Ectodermal cell (in vitro differentiated cells): ENCODE measurements around the gene SLC34A2.
"Not testable (repeated sequence)": the region's sequence is repeated elsewhere in the genome, so short reads cannot be mapped to it uniquely, and the experiment has no call there.

ENCODE experiments used
- H3K27ac ChIP-seq: 2 replicates; pipeline ENCODE4 v1.7.0; 2013; ENCODE audit warnings: mild to moderate bottlenecking, low read depth, low read length; ENCODE audit not compliant: insufficient read depth, poor library complexity, severe bottlenecking
- H3K27me3 ChIP-seq: 2 replicates; pipeline ENCODE4 v1.7.0; 2013; ENCODE audit warnings: mild to moderate bottlenecking, low read length; ENCODE audit not compliant: insufficient read depth, control insufficient read depth, poor library complexity, severe bottlenecking
- H3K36me3 ChIP-seq: one replicate; pipeline ENCODE4 v1.7.0; 2013; ENCODE audit warnings: low read length; ENCODE audit not compliant: control insufficient read depth, insufficient read depth
- H3K4me1 ChIP-seq: one replicate; pipeline ENCODE4 v1.7.0; 2013; ENCODE audit warnings: low read length; ENCODE audit not compliant: control insufficient read depth, insufficient read depth
- H3K4me3 ChIP-seq: 2 replicates; pipeline ENCODE4 v1.7.0; 2013; ENCODE audit warnings: low read depth, low read length, control low read depth; ENCODE audit not compliant: insufficient read depth
- H3K9me3 ChIP-seq: 2 replicates; pipeline ENCODE4 v1.7.0; 2013; ENCODE audit warnings: mild to moderate bottlenecking, low read length, moderate library complexity; ENCODE audit not compliant: control insufficient read depth
- WGBS, 2 experiments: methylation state at CpG; one replicate each; pipeline ENCODE4 v1.1.7; 2013; ENCODE audit warnings: missing lambda C conversion rate in 2 of 2; 5-methylcytosine and 5-hydroxymethylcytosine counted together

The SLC34A2 gene

GRCh38 chr4:25658777-25659176 lies 3.1 kb downstream of the SLC34A2 start:
- Histone ChIP-seq H3K36me3 (no peaks in the 10 kb centered on the region), H3K4me3 (no peak overlapping the region), H3K27me3 (peaks cover 36% of the 10 kb centered on the region), H3K9me3 (no peaks in the 10 kb centered on the region), H3K27ac (no peak overlapping the region), H3K4me1 (peaks cover 19% of the 10 kb centered on the region)
- WGBS, 2 experiments: 93 to 97% methylated on average over 2 of the region's 3 CpGs

- 84 to 93% methylated on average over 3 to 4 of the region's 4 CpGs for WGBS, 2 experiments
- not testable (repeated sequence) for H3K36me3 ChIP-seq, H3K4me3 ChIP-seq, H3K27ac ChIP-seq, H3K27me3 ChIP-seq, H3K9me3 ChIP-seq
- peaks cover 17% of the 10 kb centered on the region for H3K4me1 ChIP-seq
Measured at GRCh38 chr4:25661441-25661840, 5.8 kb downstream of the SLC34A2 start.

DNA sequence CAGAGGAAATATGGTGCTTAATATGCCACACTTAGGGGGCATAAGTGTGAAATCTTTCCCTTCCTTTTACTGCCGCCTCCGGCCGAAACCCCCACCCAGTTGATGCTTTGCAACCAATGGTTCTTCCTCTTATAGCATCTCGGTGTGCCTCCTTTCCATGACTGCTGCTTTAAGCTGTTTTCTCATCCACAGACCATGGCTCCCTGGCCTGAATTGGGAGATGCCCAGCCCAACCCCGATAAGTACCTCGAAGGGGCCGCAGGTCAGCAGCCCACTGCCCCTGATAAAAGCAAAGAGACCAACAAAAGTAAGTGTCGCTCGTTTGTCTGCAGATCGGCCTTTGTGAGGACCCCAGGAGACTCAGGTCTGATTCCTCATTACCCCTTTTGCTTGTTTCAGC lies 6.7 kb downstream of the SLC34A2 start:
- peaks cover 17% of the 10 kb centered on the region for H3K4me1 ChIP-seq
- no peaks in the 10 kb centered on the region for H3K9me3 ChIP-seq
- no peak overlapping the region for H3K27ac ChIP-seq
- 84% methylated on average over 10 of the region's 10 CpGs for WGBS, 2 experiments
- peaks cover under 1% of the 10 kb centered on the region for H3K27me3 ChIP-seq
- H3K36me3 ChIP-seq: no peaks in the 10 kb centered on the region
- no peak overlapping the region for H3K4me3 ChIP-seq

DNA sequence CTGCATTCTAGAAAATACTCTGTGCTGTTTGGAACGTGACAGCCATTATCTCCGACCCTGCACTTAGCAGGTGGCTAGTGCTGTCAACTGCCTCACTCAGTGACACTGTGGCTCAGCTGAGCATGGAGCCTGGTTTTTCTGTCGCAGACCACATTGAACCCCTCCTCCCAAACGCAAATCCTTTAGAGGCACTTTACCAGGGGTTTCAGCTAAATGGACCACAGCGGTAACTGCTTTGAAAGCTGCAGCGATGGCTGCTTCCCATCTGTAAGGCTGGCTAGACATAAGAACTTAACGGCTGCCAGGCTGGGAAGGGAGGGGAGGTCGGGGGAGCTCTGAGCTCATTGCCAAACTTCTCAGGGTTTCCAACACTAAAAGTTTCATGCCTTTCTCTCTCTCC lies 8.1 kb downstream of the SLC34A2 start:
- no peaks in the 10 kb centered on the region for H3K9me3 ChIP-seq
- no peaks in the 10 kb centered on the region for H3K36me3 ChIP-seq
- H3K27ac ChIP-seq: no peak overlapping the region
- no peak overlapping the region for H3K4me3 ChIP-seq
- H3K27me3 ChIP-seq: no peaks in the 10 kb centered on the region
- WGBS, 2 experiments: 43 to 46% methylated on average over 8 of the region's 8 CpGs
- H3K4me1 ChIP-seq: peaks cover 17% of the 10 kb centered on the region

DNA sequence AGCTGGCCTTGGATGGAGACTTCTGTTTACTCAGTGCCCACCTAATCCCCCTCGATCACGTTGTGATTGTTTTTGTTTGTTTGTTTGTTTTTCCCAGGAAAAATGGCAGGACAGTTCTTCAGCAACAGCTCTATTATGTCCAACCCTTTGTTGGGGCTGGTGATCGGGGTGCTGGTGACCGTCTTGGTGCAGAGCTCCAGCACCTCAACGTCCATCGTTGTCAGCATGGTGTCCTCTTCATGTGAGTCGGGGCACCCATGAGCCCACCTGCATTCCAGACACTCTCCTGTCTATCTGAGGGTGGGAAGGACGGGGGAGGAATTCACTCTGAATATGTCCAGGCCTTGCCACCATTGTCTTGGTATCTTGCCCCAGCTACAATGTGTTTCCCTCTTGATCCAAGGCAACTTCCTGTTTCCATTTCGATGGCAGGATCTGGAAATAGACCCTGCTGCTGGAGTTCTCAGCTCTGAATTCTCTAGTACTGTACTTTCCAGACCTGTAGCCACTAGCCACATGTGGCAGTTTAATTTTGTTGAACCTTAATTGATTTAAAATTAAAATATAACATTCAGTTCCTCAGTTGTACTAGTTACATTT lies 10.5 kb downstream of the SLC34A2 start:
- Histone ChIP-seq H3K36me3 (no peaks in the 10 kb centered on the region), H3K27me3 (no peaks in the 10 kb centered on the region), H3K27ac (no peak overlapping the region), H3K4me1 (peaks cover 17% of the 10 kb centered on the region), H3K9me3 (no peaks in the 10 kb centered on the region), H3K4me3 (no peak overlapping the region)
- WGBS, 2 experiments: 91 to 92% methylated on average over 9 of the region's 9 CpGs

GRCh38 chr4:25667931-25668557 lies 12.4 kb downstream of the SLC34A2 start:
- no peaks in the 10 kb centered on the region for H3K27me3 ChIP-seq
- peaks cover 17% of the 10 kb centered on the region for H3K4me1 ChIP-seq
- WGBS, 2 experiments: 90 to 91% methylated on average over 15 of the region's 15 CpGs
- H3K27ac ChIP-seq: no peak overlapping the region
- no peaks in the 10 kb centered on the region for H3K9me3 ChIP-seq
- no peaks in the 10 kb centered on the region for H3K36me3 ChIP-seq
- H3K4me3 ChIP-seq: no peak overlapping the region

DNA sequence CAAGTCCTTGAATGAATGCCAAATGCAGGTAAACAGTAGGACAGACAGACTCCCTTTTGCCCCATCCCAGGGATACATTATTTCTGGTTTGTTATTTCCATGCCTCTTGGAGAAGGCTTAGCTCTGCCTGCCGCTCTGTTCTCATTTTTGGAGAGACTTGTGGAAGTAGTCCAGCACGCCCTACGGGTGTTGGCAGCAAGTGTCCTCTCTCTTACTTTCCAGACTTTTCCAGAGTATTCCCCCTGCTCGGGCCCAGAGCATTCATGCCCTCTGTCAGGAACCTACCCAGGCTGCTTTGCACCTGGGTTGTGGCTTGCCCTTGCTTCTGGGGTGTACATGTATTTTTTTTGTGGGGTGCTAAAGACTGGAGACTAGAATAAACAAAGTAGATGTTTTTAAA lies 15.3 kb downstream of the SLC34A2 start:
- Histone ChIP-seq H3K4me1 (no peaks in the 10 kb centered on the region), H3K9me3 (no peaks in the 10 kb centered on the region), H3K36me3 (no peaks in the 10 kb centered on the region), H3K4me3 (no peak overlapping the region), H3K27me3 (no peaks in the 10 kb centered on the region), H3K27ac (no peak overlapping the region)
- WGBS, 2 experiments: 95 to 96% methylated on average over 4 of the region's 4 CpGs

DNA sequence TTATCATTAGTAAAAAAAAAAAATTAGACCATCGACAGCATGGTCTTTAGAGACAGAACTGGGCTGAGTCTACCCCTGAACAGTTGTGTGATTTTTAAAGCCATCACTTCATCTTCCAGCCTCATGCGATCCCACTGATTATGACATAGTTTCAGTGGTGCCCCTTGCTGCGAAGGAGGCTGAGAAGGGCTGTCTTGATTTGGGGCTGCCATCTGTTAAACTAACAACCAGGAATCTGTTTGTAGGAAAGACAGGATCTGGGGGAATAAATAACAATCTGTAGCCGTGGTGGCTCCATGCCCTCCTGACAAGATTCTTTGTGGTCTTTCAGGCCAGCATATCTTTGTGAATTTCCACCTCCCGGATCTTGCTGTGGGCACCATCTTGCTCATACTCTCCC lies 17.1 kb downstream of the SLC34A2 start:
- no peaks in the 10 kb centered on the region for H3K9me3 ChIP-seq
- no peak overlapping the region for H3K27ac ChIP-seq
- no peaks in the 10 kb centered on the region for H3K27me3 ChIP-seq
- H3K36me3 ChIP-seq: no peaks in the 10 kb centered on the region
- no peak overlapping the region for H3K4me3 ChIP-seq
- H3K4me1 ChIP-seq: no peaks in the 10 kb centered on the region
- WGBS, 2 experiments: 93 to 94% methylated on average over 5 of the region's 5 CpGs

DNA sequence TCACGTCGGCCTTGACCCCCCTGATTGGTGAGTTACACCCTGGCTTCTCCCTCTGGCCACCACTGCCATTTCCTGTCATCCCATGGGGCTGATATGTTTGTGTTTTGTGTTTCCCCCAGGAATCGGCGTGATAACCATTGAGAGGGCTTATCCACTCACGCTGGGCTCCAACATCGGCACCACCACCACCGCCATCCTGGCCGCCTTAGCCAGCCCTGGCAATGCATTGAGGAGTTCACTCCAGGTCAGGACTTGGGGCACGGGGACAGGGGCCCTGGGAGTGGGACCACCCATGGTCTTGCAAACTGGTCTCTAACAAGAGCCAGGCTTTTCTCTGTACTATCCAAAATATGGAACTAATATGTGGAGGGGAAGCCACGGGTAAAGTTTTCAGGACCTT lies 18.7 kb downstream of the SLC34A2 start:
- Histone ChIP-seq H3K27me3 (no peaks in the 10 kb centered on the region), H3K4me3 (no peak overlapping the region), H3K9me3 (no peaks in the 10 kb centered on the region), H3K36me3 (no peaks in the 10 kb centered on the region), H3K4me1 (no peaks in the 10 kb centered on the region), H3K27ac (no peak overlapping the region)
- WGBS, 2 experiments: 94 to 96% methylated on average over 10 of the region's 10 CpGs

DNA sequence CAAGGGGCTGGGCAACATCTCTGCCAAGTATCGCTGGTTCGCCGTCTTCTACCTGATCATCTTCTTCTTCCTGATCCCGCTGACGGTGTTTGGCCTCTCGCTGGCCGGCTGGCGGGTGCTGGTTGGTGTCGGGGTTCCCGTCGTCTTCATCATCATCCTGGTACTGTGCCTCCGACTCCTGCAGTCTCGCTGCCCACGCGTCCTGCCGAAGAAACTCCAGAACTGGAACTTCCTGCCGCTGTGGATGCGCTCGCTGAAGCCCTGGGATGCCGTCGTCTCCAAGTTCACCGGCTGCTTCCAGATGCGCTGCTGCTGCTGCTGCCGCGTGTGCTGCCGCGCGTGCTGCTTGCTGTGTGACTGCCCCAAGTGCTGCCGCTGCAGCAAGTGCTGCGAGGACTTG lies 20.6 kb downstream of the SLC34A2 start:
- Histone ChIP-seq H3K9me3 (no peaks in the 10 kb centered on the region), H3K4me3 (no peak overlapping the region), H3K36me3 (no peaks in the 10 kb centered on the region), H3K27me3 (no peaks in the 10 kb centered on the region), H3K27ac (no peak overlapping the region), H3K4me1 (no peaks in the 10 kb centered on the region)
- WGBS, 2 experiments: 94% methylated on average over 30 of the region's 30 CpGs
